Sigmoid colon (tissue), 7 donors: Measurements from ENCODE around the gene PLPPR1. TPM values are rescaled to one million over a fixed set of nuclear protein-coding genes. Genes with fewer than 3 reads are reported as not detected.

Source experiments
- DNase-seq: peaks from one replicate; pipeline ENCODE4 v3.0.0-alpha.2; 2019
- H3K27ac ChIP-seq, 4 donors: fragments of 200-600 bp; sonication (generic); one replicate each; pipeline ENCODE4 v1.5.1; 2016 to 2019; ENCODE audit warnings: mild to moderate bottlenecking in 1 of 4
- H3K27me3 ChIP-seq, 3 donors: fragments of 200-600 bp; sonication (generic); one replicate each; pipeline ENCODE4 v1.5.1; 2019; ENCODE audit warnings: mild to moderate bottlenecking in 1 of 3
- H3K36me3 ChIP-seq, 4 donors: fragments of 200-600 bp; sonication (generic); one replicate each; pipeline ENCODE4 v1.5.1; 2016 to 2019
- H3K4me1 ChIP-seq, 4 donors: fragments of 200-600 bp; sonication (generic); one replicate each; pipeline ENCODE4 v1.5.1; 2017 to 2019
- H3K4me3 ChIP-seq, 4 donors: fragments of 200-600 bp; sonication (generic); one replicate each; pipeline ENCODE4 v1.5.1; 2017 to 2019; ENCODE audit warnings: mild to moderate bottlenecking in 2 of 4, moderate library complexity in 1 of 4
- H3K9me3 ChIP-seq, 4 donors: fragments of 200-600 bp in 3 of 4; sonication (generic) in 3 of 4; one replicate each; pipeline versions ENCODE4 v1.5.1 to v1.6.1; 2013 to 2019
- EP300 ChIP-seq, 4 donors: sonication (generic); formaldehyde crosslinking; IDR thresholded peaks; one replicate each; pipeline ENCODE4 v1.6.1; 2017; ENCODE audit warnings: antibody characterized with exemption in 4 of 4
- POLR2A ChIP-seq, 2 donors: fragments of 450-650 bp; IDR thresholded peaks; one replicate each; pipeline ENCODE4 v1.6.1; 2016; ENCODE audit warnings: antibody characterized with exemption in 2 of 2, mild to moderate bottlenecking in 2 of 2, moderate library complexity in 2 of 2
- POLR2AphosphoS5 ChIP-seq, 4 donors: sonication (generic); formaldehyde crosslinking; IDR thresholded peaks; one replicate each; pipeline ENCODE4 v1.6.1; 2017; ENCODE audit warnings: antibody characterized with exemption in 4 of 4
- WGBS, 2 donors: extraction: QIAGEN DNeasy Blood & Tissue Kit; methylation state at CpG; one replicate each; pipeline ENCODE4 v1.1.7; 2013; 5-methylcytosine and 5-hydroxymethylcytosine counted together
- intact Hi-C: fragments of 100-400 bp; cut with DNase I; formaldehyde crosslinking; loops from one replicate; pipeline ENCODE4 v1.15.1; 2023
- polyA plus RNA-seq, 3 donors: library from polyadenylated mRNA; stranded (reverse); fragments of 200-250 nt; gene quantifications; one replicate each; pipeline ENCODE4 v1.2.3, GENCODE V29; 2013
- total RNA-seq, 4 donors: library from RNA; depleted of rRNA; stranded (reverse); fragments of >200 nt; gene quantifications; one replicate each; pipeline ENCODE4 v1.1.0, GENCODE V29; 2016
- TF ChIP-seq, protein P1 (sequence below), 4 experiments: fragments of 450-650 bp in 3 of 4; fragments of 200-600 bp in 1 of 4; IDR thresholded peaks; one replicate each; pipeline ENCODE4 v1.5.1; 2016 to 2019; ENCODE audit warnings: antibody characterized with exemption in 4 of 4, mild to moderate bottlenecking in 3 of 4, moderate library complexity in 2 of 4
- donor health status: healthy with polysubstance abuse.
- donor health status: Bipolar disorder and iron deficiency.
- donor health status: healthy.

PLPPR1 gene
- total and polyA plus RNA-seq, 7 donors: 0.07 to 0.81 (median 0.38) TPM; not detected in 3

DNA sequence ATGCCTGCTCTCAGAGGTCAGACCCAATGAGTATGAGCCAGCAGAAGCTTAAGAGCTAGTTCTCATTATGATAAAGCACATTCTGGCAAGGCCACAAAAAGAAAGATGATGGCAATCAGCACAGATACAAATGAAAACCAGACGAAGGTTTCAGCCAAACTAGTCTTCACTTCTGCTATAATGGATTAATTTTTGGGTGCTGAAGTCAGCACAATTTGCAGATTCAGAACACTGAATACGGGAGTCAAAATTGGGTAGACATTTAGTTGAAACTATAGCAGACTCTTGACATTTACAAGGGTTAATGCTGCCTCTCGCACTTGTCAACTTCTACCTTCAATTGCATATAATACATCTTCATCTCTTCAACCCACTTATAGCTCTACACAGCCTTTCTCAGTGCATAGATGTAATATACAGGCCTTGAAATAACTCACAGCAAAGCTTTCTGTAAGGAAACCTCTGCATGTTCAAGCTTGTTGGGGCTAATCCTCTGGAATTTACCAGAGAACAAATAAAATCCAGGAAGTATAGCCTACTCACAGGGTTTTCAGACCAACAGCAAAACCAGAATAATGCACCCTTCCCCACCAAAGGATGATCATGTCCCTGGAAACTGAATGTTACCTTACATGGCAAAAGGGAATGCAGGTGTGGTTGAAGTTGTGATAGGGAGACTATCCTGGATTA is 279.1 kb downstream of the PLPPR1 start:
- intact Hi-C loops: no loop called here
- no peak for DNase-seq
- no peak for TF ChIP-seq POLR2A (IDR thresholded peaks at IDR 0.05)
- TF ChIP-seq, protein P1, sequence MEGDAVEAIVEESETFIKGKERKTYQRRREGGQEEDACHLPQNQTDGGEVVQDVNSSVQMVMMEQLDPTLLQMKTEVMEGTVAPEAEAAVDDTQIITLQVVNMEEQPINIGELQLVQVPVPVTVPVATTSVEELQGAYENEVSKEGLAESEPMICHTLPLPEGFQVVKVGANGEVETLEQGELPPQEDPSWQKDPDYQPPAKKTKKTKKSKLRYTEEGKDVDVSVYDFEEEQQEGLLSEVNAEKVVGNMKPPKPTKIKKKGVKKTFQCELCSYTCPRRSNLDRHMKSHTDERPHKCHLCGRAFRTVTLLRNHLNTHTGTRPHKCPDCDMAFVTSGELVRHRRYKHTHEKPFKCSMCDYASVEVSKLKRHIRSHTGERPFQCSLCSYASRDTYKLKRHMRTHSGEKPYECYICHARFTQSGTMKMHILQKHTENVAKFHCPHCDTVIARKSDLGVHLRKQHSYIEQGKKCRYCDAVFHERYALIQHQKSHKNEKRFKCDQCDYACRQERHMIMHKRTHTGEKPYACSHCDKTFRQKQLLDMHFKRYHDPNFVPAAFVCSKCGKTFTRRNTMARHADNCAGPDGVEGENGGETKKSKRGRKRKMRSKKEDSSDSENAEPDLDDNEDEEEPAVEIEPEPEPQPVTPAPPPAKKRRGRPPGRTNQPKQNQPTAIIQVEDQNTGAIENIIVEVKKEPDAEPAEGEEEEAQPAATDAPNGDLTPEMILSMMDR (IDR thresholded peaks at IDR 0.05): no peak
- TF ChIP-seq POLR2AphosphoS5 (IDR thresholded peaks at IDR 0.05): no peak
- no peak for TF ChIP-seq EP300 (IDR thresholded peaks at IDR 0.05)
- Histone ChIP-seq H3K27me3 (no peaks in the 10 kb centered on the region), H3K27ac (no peak overlapping the region), H3K36me3 (no peaks in the 10 kb centered on the region), H3K9me3 (no peaks in the 10 kb centered on the region), H3K4me3 (no peak overlapping the region), H3K4me1 (peaks cover 0 to 4% (median 0%) of the 10 kb centered on the region in 4 donors)
- WGBS, 2 donors: 80 to 87% methylated on average over 3 of the region's 3 CpGs

DNA sequence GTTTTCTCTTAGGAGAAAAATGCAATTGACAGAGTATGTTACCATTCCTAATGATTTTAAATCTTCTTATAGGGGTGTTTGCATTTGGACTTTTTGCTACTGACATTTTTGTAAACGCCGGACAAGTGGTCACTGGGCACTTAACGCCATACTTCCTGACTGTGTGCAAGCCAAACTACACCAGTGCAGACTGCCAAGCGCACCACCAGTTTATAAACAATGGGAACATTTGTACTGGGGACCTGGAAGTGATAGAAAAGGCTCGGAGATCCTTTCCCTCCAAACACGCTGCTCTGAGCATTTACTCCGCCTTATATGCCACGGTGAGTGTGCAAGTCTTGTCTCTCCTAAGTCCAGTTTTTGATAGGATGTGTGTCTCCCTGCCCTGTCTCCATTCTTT is 280.6 kb downstream of the PLPPR1 start:
- 80 to 85% methylated on average over 8 of the region's 8 CpGs for WGBS, 2 donors
- Histone ChIP-seq H3K27me3 (no peaks in the 10 kb centered on the region), H3K27ac (no peak overlapping the region), H3K4me1 (peaks cover 0 to 4% (median 0%) of the 10 kb centered on the region in 4 donors), H3K9me3 (no peaks in the 10 kb centered on the region), H3K36me3 (no peaks in the 10 kb centered on the region), H3K4me3 (no peak overlapping the region)
- no peak for TF ChIP-seq POLR2A (IDR thresholded peaks at IDR 0.05)
- TF ChIP-seq EP300 (IDR thresholded peaks at IDR 0.05): no peak
- TF ChIP-seq POLR2AphosphoS5 (IDR thresholded peaks at IDR 0.05): no peak
- TF ChIP-seq, protein P1 (IDR thresholded peaks at IDR 0.05): no peak
- no peak for DNase-seq
- intact Hi-C loops: no loop called here

DNA sequence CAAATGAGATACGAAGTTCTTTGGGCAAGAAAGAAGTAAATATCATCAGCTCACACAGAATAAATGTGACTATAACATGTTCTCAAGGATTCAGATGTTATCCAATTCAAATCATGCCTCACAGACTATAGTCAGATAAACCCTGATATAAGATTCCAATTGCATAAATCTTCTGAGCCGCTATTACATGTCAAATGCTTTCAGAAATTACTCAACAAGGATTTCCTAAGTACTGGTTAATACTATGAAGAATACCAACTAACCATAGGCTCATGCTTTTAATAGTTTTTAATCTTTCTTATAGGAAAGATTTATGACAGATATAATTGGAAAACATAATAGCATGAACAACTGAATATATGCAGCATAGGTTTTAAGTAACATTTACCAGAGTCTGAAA is 282.7 kb downstream of the PLPPR1 start:
- intact Hi-C loops: loop anchor here (2.0 to 5.0 kb wide), 2 partner anchors 599 to 710 kb away; no protein-coding TSS in a partner anchor
- TF ChIP-seq, protein P1 (IDR thresholded peaks at IDR 0.05): no peak
- peaks cover 0 to 4% (median 0%) of the 10 kb centered on the region in 4 donors for H3K4me1 ChIP-seq
- H3K4me3 ChIP-seq: no peak overlapping the region
- H3K27ac ChIP-seq: no peak overlapping the region
- no peak for DNase-seq
- H3K9me3 ChIP-seq: no peaks in the 10 kb centered on the region
- WGBS, 2 donors: 30 to 40% methylated on average over 2 of the region's 2 CpGs
- H3K27me3 ChIP-seq: no peaks in the 10 kb centered on the region
- H3K36me3 ChIP-seq: no peaks in the 10 kb centered on the region

DNA sequence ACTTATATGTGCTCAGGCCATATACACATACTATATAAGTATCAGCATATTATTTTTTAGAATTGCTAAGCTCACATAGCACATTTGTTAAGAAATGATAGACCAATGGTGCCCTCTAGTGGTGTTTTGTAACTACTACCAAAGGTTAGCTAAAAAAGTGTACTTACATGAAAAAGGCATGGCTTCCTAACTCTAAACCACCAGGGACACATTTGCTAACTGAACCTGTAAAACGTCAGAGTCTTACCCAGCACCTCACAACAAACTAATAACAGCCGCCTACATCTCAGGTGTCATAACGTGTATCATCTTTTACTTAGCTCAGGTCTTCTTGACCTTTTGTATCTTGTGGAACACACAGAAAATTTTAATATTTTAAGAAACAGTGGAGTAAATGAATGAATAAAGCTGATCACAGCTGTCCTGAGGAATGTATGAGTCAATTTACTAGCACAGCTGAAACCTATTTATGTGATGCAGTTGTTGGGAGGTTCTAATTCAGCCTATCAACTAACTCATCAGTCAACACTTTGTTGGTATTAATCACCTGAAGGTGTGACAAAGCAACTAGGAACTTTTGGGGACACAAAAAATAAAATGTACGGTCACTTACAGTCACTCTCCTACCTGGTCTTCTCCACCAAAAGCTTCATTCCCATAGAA is 283.4 kb downstream of the PLPPR1 start:
- 25 to 32% methylated on average over 4 of the region's 4 CpGs for WGBS, 2 donors
- peaks cover 0 to 4% (median 0%) of the 10 kb centered on the region in 4 donors for H3K4me1 ChIP-seq
- H3K9me3 ChIP-seq: no peaks in the 10 kb centered on the region
- no peak overlapping the region for H3K27ac ChIP-seq
- TF ChIP-seq, protein P1 (IDR thresholded peaks at IDR 0.05): peak in 3 of 4 experiments; percentile 40 to 70 (median 54)
- TF ChIP-seq POLR2AphosphoS5 (IDR thresholded peaks at IDR 0.05) (no peak), EP300 (IDR thresholded peaks at IDR 0.05) (no peak)
- H3K27me3 ChIP-seq: no peaks in the 10 kb centered on the region
- H3K4me3 ChIP-seq: no peak overlapping the region
- intact Hi-C loops: loop anchor here (2.0 to 5.0 kb wide), 2 partner anchors 600 to 711 kb away; no protein-coding TSS in a partner anchor
- DNase-seq: no peak
- H3K36me3 ChIP-seq: no peaks in the 10 kb centered on the region
